Measurements from ENCODE around the gene ZNF442.
"Not testable (repeated sequence)": the region's sequence is repeated elsewhere in the genome, so short reads cannot be mapped to it uniquely, and the experiment has no call there.

Gene ZNF442

GRCh38 chr19:12365236-12366162 lies at the start of gene ZNF442:
Gene ZNF442 (minus strand): TSS chr19:12365683. CDS start chr19:12363631, 2,052 bp downstream.
- TF ChIP-seq POLR2AphosphoS5 (IDR thresholded peaks at IDR 0.05; ENCODE audit: borderline replicate concordance, low read depth, low read length) (no peak), FOXP2 (optimal IDR thresholded peaks at IDR 0.05; ENCODE audit: control extremely low read depth, extremely low read length, insufficient read depth) (no peak), EZH2 (IDR thresholded peaks at IDR 0.05) (no peak)
- Histone ChIP-seq H3K9ac (ENCODE audit: insufficient read length) (no peak within 1 kb of the TSS), H3K9me3 (ENCODE audit: low read depth, low read length) (no peaks in the 10 kb centered on the region), H3K27ac (no peak within 1 kb of the TSS), H3K4me3 (0 out of 2 replicates have a peak within 1 kb of the TSS, but pooled peaks have one; percentile 1), H3K36me3 (ENCODE audit: insufficient read depth, low read length) (no peaks in the 10 kb centered on the region)
- DNase-seq (ENCODE audit: low read depth, low spot score): no peak

GRCh38 chr19:12411893-12412292 lies 46.4 kb upstream of the ZNF442 start:
- H3K36me3 ChIP-seq (ENCODE audit: insufficient read depth, low read length): no peaks in the 10 kb centered on the region
- H3K9me3 ChIP-seq (ENCODE audit: low read depth, low read length): no peaks in the 10 kb centered on the region
- H3K9ac ChIP-seq (ENCODE audit: insufficient read length): no peak overlapping the region
- no peak overlapping the region for H3K27ac ChIP-seq
- no peak for TF ChIP-seq FOXP2 (optimal IDR thresholded peaks at IDR 0.05; ENCODE audit: control extremely low read depth, extremely low read length, insufficient read depth)
- no peak for TF ChIP-seq EZH2 (IDR thresholded peaks at IDR 0.05)
- no peak for TF ChIP-seq POLR2AphosphoS5 (IDR thresholded peaks at IDR 0.05; ENCODE audit: borderline replicate concordance, low read depth, low read length)
- DNase-seq (ENCODE audit: low read depth, low spot score): no peak
- no peak overlapping the region for H3K4me3 ChIP-seq

- Histone ChIP-seq H3K27ac (no peak within 1 kb of the TSS), H3K9me3 (ENCODE audit: low read depth, low read length) (no peaks in the 10 kb centered on the region)
- TF ChIP-seq EZH2 (IDR thresholded peaks at IDR 0.05) (no peak), POLR2AphosphoS5 (IDR thresholded peaks at IDR 0.05; ENCODE audit: borderline replicate concordance, low read depth, low read length) (no peak), FOXP2 (optimal IDR thresholded peaks at IDR 0.05; ENCODE audit: control extremely low read depth, extremely low read length, insufficient read depth) (no peak)
These were observed 35.4 kb upstream of the ZNF442 start, which contains the start of gene ZNF799 for GRCh38 chr19:12400633-12401502. Gene ZNF799 (minus strand): TSS chr19:12401271. CDS start chr19:12401070, 201 bp downstream.

GRCh38 chr19:12399901-12400632 lies 34.6 kb upstream of the ZNF442 start:
- not testable (repeated sequence) for H3K27ac ChIP-seq; DNase-seq (ENCODE audit: low read depth, low spot score); H3K36me3 ChIP-seq (ENCODE audit: insufficient read depth, low read length); H3K9ac ChIP-seq (ENCODE audit: insufficient read length); H3K9me3 ChIP-seq (ENCODE audit: low read depth, low read length)
- H3K4me3 ChIP-seq: peak overlapping the region; percentile 75

More at GRCh38 chr19:12400633-12401502, 35.4 kb upstream of the ZNF442 start, which contains the start of gene ZNF799:
- Histone ChIP-seq H3K4me3 (peak within 1 kb of the TSS; percentile 75), H3K9ac (ENCODE audit: insufficient read length) (no peak within 1 kb of the TSS), H3K36me3 (ENCODE audit: insufficient read depth, low read length) (no peaks in the 10 kb centered on the region)
- peak; percentile 48 for DNase-seq (ENCODE audit: low read depth, low spot score)

GRCh38 chr19:12391148-12391547 lies 25.7 kb upstream of the ZNF442 start:
- not testable (repeated sequence) for H3K9me3 ChIP-seq (ENCODE audit: low read depth, low read length); H3K4me3 ChIP-seq; H3K9ac ChIP-seq (ENCODE audit: insufficient read length); H3K36me3 ChIP-seq (ENCODE audit: insufficient read depth, low read length); DNase-seq (ENCODE audit: low read depth, low spot score); H3K27ac ChIP-seq

- H3K9me3 ChIP-seq (ENCODE audit: low read depth, low read length); H3K4me3 ChIP-seq; H3K36me3 ChIP-seq (ENCODE audit: insufficient read depth, low read length); H3K27ac ChIP-seq; H3K9ac ChIP-seq (ENCODE audit: insufficient read length); DNase-seq (ENCODE audit: low read depth, low spot score): not testable (repeated sequence)
These were observed 20.9 kb upstream of the ZNF442 start for GRCh38 chr19:12386365-12386764.

- Histone ChIP-seq H3K4me3 (no peak overlapping the region), H3K9me3 (ENCODE audit: low read depth, low read length) (no peaks in the 10 kb centered on the region), H3K9ac (ENCODE audit: insufficient read length) (no peak overlapping the region), H3K36me3 (ENCODE audit: insufficient read depth, low read length) (no peaks in the 10 kb centered on the region), H3K27ac (no peak overlapping the region)
- TF ChIP-seq POLR2AphosphoS5 (IDR thresholded peaks at IDR 0.05; ENCODE audit: borderline replicate concordance, low read depth, low read length): no peak
- no peak for TF ChIP-seq FOXP2 (optimal IDR thresholded peaks at IDR 0.05; ENCODE audit: control extremely low read depth, extremely low read length, insufficient read depth)
- no peak for DNase-seq (ENCODE audit: low read depth, low spot score)
These were observed 14.9 kb upstream of the ZNF442 start for GRCh38 chr19:12380444-12380737.

GRCh38 chr19:12379732-12380443 lies 14.4 kb upstream of the ZNF442 start:
- H3K4me3 ChIP-seq: no peak overlapping the region
- DNase-seq (ENCODE audit: low read depth, low spot score): no peak
- no peak overlapping the region for H3K9ac ChIP-seq (ENCODE audit: insufficient read length)
- TF ChIP-seq EZH2 (IDR thresholded peaks at IDR 0.05) (no peak), POLR2AphosphoS5 (IDR thresholded peaks at IDR 0.05; ENCODE audit: borderline replicate concordance, low read depth, low read length) (no peak), FOXP2 (optimal IDR thresholded peaks at IDR 0.05; ENCODE audit: control extremely low read depth, extremely low read length, insufficient read depth) (no peak)
- H3K9me3 ChIP-seq (ENCODE audit: low read depth, low read length): no peaks in the 10 kb centered on the region
- H3K27ac ChIP-seq: no peak overlapping the region
- no peaks in the 10 kb centered on the region for H3K36me3 ChIP-seq (ENCODE audit: insufficient read depth, low read length)

All from SK-N-MC (cell line).